ENCODE data around the gene INHBC.

- no peak for TF ChIP-seq REST (IDR thresholded peaks at IDR 0.05; ENCODE audit: low read depth, low read length)
- no peak for TF ChIP-seq RFX5 (IDR thresholded peaks at IDR 0.05; ENCODE audit: low read length)
- no peak for TF ChIP-seq CTCF (IDR thresholded peaks at IDR 0.05)
- TF ChIP-seq POLR2AphosphoS5 (IDR thresholded peaks at IDR 0.05; ENCODE audit: low read depth, low read length) = no peak
- TF ChIP-seq EP300 (IDR thresholded peaks at IDR 0.05; ENCODE audit: borderline replicate concordance in 1 of 2, low read depth in 1 of 2, low read length in 1 of 2) = no peak
- no peak for TF ChIP-seq YY1 (IDR thresholded peaks at IDR 0.05; ENCODE audit: low read depth)
- TF ChIP-seq SMC3 (IDR thresholded peaks at IDR 0.05; ENCODE audit: low read depth, low read length) = no peak
Observed at GRCh38 chr12:57395121-57395520, 39.5 kb upstream of the INHBC start.
